Astrocyte of the cerebellum (primary cell): ENCODE data around the gene TUBGCP6.
"Not testable (repeated sequence)": the region's sequence is repeated elsewhere in the genome, so short reads cannot be mapped to it uniquely, and the experiment has no call there.

Experiments used
- DNase-seq: peaks from one replicate; pipeline ENCODE4 v3.0.0-alpha.2; 2011; ENCODE audit warnings: low read depth
- H3K4me3 ChIP-seq: 2 replicates; pipeline ENCODE4 v1.5.1; 2011; ENCODE audit warnings: mild to moderate bottlenecking, low read depth, low read length, moderate library complexity
- in situ Hi-C: cut with HindIII; loops from 2 replicates; pipeline ENCODE4 v1.10.0; 2017; ENCODE audit warnings: low sequenced_read_pairs
- TF ChIP-seq, protein P1 (sequence below): IDR thresholded peaks from 2 replicates; pipeline ENCODE4 v1.5.1; 2012; ENCODE audit warnings: low read length, low read depth, moderate library complexity, mild to moderate bottlenecking; ENCODE audit errors: missing control alignments

Gene TUBGCP6

DNA sequence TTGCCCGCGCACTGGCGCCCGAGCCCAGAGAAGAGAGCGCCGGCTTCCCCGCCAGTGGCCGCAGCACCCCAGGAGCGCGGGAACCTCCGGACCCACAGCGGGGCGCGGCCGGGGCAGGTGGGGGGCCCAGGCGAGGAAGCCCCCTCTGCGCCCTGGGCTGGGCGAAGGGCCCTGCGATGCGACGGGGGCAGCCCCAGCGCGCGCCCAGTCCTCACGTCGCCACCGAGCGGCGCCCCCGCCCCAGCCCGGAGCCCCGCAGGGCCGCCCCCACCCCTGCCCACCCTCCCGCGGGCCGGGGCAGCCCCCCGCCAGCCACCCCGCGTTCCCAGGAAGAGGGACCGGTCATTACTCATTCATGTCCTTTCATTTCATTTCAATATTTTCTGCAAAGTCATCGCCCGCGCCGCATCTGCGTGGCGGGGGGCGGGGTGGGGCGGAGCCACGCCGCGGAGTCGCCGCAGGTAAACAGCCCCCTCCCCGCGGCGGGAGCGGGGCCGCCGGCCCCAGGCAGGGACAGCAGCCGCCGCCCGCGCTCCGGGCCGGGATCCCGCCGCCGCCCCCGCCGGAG, 75.0 kb downstream of the TUBGCP6 start:
- in situ Hi-C loops: no loop called here
- TF ChIP-seq, protein P1, sequence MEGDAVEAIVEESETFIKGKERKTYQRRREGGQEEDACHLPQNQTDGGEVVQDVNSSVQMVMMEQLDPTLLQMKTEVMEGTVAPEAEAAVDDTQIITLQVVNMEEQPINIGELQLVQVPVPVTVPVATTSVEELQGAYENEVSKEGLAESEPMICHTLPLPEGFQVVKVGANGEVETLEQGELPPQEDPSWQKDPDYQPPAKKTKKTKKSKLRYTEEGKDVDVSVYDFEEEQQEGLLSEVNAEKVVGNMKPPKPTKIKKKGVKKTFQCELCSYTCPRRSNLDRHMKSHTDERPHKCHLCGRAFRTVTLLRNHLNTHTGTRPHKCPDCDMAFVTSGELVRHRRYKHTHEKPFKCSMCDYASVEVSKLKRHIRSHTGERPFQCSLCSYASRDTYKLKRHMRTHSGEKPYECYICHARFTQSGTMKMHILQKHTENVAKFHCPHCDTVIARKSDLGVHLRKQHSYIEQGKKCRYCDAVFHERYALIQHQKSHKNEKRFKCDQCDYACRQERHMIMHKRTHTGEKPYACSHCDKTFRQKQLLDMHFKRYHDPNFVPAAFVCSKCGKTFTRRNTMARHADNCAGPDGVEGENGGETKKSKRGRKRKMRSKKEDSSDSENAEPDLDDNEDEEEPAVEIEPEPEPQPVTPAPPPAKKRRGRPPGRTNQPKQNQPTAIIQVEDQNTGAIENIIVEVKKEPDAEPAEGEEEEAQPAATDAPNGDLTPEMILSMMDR: no peak
- H3K4me3 ChIP-seq: peak overlapping the region; percentile 29
- DNase-seq: no peak

DNA sequence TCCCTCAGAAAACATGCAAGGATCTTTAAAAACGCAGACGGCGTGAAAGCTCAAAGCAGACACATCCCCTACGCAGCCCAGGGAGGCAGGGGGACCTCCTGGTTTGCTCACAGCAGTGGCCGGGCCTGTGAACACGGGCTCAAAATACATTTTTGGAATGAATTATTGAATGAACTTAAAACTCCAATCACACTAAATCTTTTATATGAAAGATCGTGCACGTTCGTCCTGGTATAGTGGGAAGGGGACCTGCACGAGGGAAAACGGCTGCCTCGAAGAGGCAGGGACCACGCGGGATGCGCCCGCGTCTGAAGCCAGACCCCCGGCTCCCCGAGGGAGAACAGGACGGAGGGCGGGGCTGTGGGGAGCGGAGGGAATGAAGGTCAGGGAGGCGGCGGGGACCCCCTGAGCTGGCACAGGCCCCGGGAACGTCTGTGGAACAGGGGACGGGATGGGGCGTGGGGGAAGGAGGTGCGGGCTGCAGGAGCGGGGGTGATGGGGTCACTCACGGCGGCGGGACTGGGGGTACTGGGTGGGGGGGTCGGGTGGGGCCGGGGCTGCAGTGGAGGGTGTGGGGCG, 75.6 kb downstream of the TUBGCP6 start:
- no peak overlapping the region for H3K4me3 ChIP-seq
- in situ Hi-C loops: no loop called here
- TF ChIP-seq, protein P1: no peak
- no peak for DNase-seq

DNA sequence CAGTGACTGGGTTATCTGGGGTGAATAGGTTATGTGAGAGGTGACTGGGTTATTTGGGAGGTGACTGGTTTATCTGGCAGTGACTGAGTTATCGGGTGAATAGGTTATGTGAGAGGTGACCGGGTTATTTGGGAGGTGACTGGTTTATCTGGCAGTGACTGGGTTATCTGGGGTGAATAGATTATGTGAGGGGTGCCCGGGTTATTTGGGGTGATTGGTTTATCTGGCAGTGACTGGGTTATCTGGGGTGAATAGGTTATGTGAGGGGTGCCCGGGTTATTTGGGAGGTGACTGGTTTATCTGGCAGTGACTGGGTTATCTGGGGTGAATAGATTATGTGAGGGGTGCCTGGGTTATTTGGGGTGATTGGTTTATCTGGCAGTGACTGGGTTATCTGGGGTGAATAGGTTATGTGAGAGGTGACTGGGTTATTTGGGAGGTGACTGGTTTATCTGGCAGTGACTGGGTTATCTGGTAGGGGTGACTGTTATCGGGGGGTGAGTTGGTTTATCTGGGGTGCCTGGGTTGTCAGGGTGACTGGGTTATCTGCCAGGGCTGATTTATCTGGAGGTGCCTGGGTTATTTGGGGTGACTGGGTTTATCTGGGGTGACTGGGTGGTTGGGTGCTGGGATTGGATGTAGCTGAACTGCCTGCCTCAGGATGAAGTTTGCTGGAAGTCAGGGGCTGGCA, 76.2 kb downstream of the TUBGCP6 start:
- in situ Hi-C loops, DNase-seq: not testable (repeated sequence)

DNA sequence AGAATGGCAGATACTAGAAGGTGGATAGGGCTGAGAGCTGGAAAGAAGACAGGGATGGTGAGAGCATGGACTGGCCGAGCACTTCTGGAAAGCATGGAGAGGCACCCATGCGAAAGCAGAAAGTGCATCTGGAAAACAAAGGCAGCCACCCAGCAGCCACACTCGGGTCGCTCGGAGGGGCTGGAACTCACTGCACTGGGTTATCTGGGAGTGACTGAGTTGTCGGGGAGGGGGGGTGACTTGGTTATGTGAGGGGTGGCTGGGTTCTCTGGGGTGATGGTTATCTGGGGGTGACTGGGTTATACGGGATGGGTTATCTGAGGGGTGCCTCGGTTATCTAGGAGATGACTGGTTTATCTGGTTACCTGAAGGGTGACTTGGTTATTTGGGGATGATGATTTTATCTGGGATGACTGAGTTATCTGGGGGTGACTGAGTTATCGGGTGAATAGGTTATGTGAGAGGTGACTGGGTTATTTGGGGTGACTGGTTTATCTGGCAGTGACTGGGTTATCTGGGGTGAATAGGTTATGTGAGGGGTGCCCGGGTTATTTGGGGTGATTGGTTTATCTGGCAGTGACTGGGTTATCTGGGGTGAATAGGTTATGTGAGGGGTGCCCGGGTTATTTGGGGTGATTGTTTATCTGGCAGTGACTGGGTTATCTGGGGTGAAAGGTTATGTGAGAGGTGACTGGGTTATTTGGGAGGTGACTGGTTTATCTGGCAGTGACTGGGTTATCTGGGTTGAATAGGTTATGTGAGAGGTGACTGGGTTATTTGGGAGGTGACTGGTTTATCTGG, 76.9 kb downstream of the TUBGCP6 start:
- in situ Hi-C loops: no loop called here
- DNase-seq: no peak
- no peak overlapping the region for H3K4me3 ChIP-seq
- TF ChIP-seq, protein P1: no peak

More for the DNA sequence above, 76.2 kb downstream of the TUBGCP6 start:
- not testable (repeated sequence) for H3K4me3 ChIP-seq
